ENCODE data around the gene CCNYL1. TPM values are rescaled to one million over a fixed set of nuclear protein-coding genes. Genes with fewer than 3 reads are reported as not detected.
A peak's percentile ranks its signal among the peaks of the same experiment; 100 is the strongest.

Gene CCNYL1
- 10 to 100 TPM in 2 of 3 donors, 1 to 10 TPM in 1; 7.9 to 11.7 (median 10.2) TPM for total RNA-seq
- total RNA-seq (2013): 14.3 TPM

- TF ChIP-seq, protein P1, sequence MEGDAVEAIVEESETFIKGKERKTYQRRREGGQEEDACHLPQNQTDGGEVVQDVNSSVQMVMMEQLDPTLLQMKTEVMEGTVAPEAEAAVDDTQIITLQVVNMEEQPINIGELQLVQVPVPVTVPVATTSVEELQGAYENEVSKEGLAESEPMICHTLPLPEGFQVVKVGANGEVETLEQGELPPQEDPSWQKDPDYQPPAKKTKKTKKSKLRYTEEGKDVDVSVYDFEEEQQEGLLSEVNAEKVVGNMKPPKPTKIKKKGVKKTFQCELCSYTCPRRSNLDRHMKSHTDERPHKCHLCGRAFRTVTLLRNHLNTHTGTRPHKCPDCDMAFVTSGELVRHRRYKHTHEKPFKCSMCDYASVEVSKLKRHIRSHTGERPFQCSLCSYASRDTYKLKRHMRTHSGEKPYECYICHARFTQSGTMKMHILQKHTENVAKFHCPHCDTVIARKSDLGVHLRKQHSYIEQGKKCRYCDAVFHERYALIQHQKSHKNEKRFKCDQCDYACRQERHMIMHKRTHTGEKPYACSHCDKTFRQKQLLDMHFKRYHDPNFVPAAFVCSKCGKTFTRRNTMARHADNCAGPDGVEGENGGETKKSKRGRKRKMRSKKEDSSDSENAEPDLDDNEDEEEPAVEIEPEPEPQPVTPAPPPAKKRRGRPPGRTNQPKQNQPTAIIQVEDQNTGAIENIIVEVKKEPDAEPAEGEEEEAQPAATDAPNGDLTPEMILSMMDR (IDR thresholded peaks at IDR 0.05): no peak
- Mint-ChIP-seq H3K9me3 (no peaks in the 10 kb centered on the region), H3K27ac (peak within 1 kb of the TSS; percentile 84 to 92), H3K4me1 (peaks cover 21 to 26% of the 10 kb centered on the region in 2 donors), H3K36me3 (no peaks in the 10 kb centered on the region), H3K4me3 (peak within 1 kb of the TSS; percentile 96), H3K27me3 (ENCODE audit: low read depth in 2 of 2) (peaks cover 0 to 8% of the 10 kb centered on the region in 2 donors)
- DNase-seq (peak; percentile 97 to 98), ATAC-seq (peak; percentile 95 to 99 (median 95))
- H3K4me1 ChIP-seq (ENCODE audit: control insufficient read depth, insufficient read depth, low read length): peaks cover 18% of the 10 kb centered on the region
- H3K9me3 ChIP-seq (ENCODE audit: control insufficient read depth, insufficient read depth, low read length): no peaks in the 10 kb centered on the region
- no peaks in the 10 kb centered on the region for H3K27me3 ChIP-seq (ENCODE audit: control insufficient read depth, insufficient read depth, low read length)
- no peaks in the 10 kb centered on the region for H3K36me3 ChIP-seq (ENCODE audit: control insufficient read depth, insufficient read depth, low read length)
- peak within 1 kb of the TSS; percentile 71 for H3K27ac ChIP-seq (ENCODE audit: low read length)
- intact Hi-C loops (cut with micrococcal nuclease): loop anchor here (1.0 kb wide), 2 partner anchors 86 to 182 kb away; partner anchors contain the start of genes CREB1 and METTL21A
- H3K4me3 ChIP-seq (ENCODE audit: low read length): peak within 1 kb of the TSS; percentile 86
- under 1% methylated on average over 60 of the region's 60 CpGs for WGBS (ENCODE audit: insufficient coverage)
Observed at GRCh38 chr2:207710814-207711740, at the start of gene CCNYL1. Gene CCNYL1, plus strand, starts transcription at chr2:207711640. Its CDS starts 257 bp downstream, at chr2:207711897.

DNA sequence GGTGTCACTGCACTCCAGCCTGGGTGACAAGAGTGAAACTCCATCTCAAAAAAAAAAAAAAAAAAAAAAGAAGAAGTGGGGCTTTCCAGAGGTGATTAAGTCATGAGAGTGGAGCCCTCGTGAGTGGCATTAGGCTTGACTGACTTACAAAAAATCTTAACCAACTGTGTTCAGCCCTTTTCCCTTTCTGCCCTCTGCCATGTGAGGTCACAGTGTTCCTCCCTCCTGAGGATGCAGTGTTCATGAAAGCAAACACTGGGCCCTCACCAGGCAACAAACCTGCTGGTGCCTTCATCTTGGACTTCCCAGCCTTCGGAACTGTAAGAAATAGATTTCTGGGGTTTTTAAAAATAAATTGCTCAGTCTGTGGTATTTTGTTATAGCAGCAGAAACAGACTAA, 49.2 kb upstream of the CCNYL1 start:
- ATAC-seq: peak; percentile 52 to 64 (median 61)
- TF ChIP-seq, protein P1 (IDR thresholded peaks at IDR 0.05): no peak
- Mint-ChIP-seq H3K4me3 (no peak overlapping the region), H3K27ac (no peak overlapping the region), H3K27me3 (ENCODE audit: low read depth in 2 of 2) (no peaks in the 10 kb centered on the region), H3K36me3 (no peaks in the 10 kb centered on the region), H3K4me1 (no peaks in the 10 kb centered on the region), H3K9me3 (no peaks in the 10 kb centered on the region)
- Histone ChIP-seq H3K4me1 (ENCODE audit: control insufficient read depth, insufficient read depth, low read length) (no peaks in the 10 kb centered on the region), H3K4me3 (ENCODE audit: low read length) (peak overlapping the region; percentile 14), H3K27me3 (ENCODE audit: control insufficient read depth, insufficient read depth, low read length) (no peaks in the 10 kb centered on the region), H3K27ac (ENCODE audit: low read length) (peak overlapping the region; percentile 80), H3K36me3 (ENCODE audit: control insufficient read depth, insufficient read depth, low read length) (no peaks in the 10 kb centered on the region), H3K9me3 (ENCODE audit: control insufficient read depth, insufficient read depth, low read length) (no peaks in the 10 kb centered on the region)
- peak in 1 of 2 donors; percentile 20 for DNase-seq
- 68% methylated on average over 2 of the region's 2 CpGs for WGBS (ENCODE audit: insufficient coverage)
- intact Hi-C loops (cut with micrococcal nuclease): no loop called here

- DNase-seq (no peak), ATAC-seq (no peak)
- Mint-ChIP-seq H3K27me3 (ENCODE audit: low read depth in 2 of 2) (no peaks in the 10 kb centered on the region), H3K36me3 (no peaks in the 10 kb centered on the region), H3K4me1 (no peaks in the 10 kb centered on the region), H3K4me3 (no peak overlapping the region), H3K27ac (no peak overlapping the region), H3K9me3 (no peaks in the 10 kb centered on the region)
- H3K27me3 ChIP-seq (ENCODE audit: control insufficient read depth, insufficient read depth, low read length): no peaks in the 10 kb centered on the region
- TF ChIP-seq, protein P1 (IDR thresholded peaks at IDR 0.05): no peak
- no peaks in the 10 kb centered on the region for H3K9me3 ChIP-seq (ENCODE audit: control insufficient read depth, insufficient read depth, low read length)
- H3K4me1 ChIP-seq (ENCODE audit: control insufficient read depth, insufficient read depth, low read length): no peaks in the 10 kb centered on the region
- no peaks in the 10 kb centered on the region for H3K36me3 ChIP-seq (ENCODE audit: control insufficient read depth, insufficient read depth, low read length)
- no peak overlapping the region for H3K27ac ChIP-seq (ENCODE audit: low read length)
- WGBS (ENCODE audit: insufficient coverage): 76% methylated on average over 3 of the region's 5 CpGs
- intact Hi-C loops (cut with micrococcal nuclease): no loop called here
- no peak overlapping the region for H3K4me3 ChIP-seq (ENCODE audit: low read length)
Observed at GRCh38 chr2:207663870-207664545, 47.4 kb upstream of the CCNYL1 start.

Data from natural killer cell (primary cell).